Liver (tissue), 9 donors: Measurements from ENCODE around the gene DHX30. TPM values are rescaled to one million over a fixed set of nuclear protein-coding genes. Genes with fewer than 3 reads are reported as not detected.

ENCODE experiments used
- DNase-seq: peaks from one replicate; pipeline ENCODE4 v3.0.0-alpha.2; 2017; ENCODE audit warnings: low spot score
- H3K27ac ChIP-seq, 2 donors: one replicate each; pipeline ENCODE4 v1.7.0; 2013; ENCODE audit warnings: inconsistent platforms in 2 of 2, low read length in 2 of 2, control low read depth in 1 of 2, low read depth in 1 of 2, mild to moderate bottlenecking in 1 of 2
- H3K27me3 ChIP-seq, 4 donors: one replicate each; pipeline versions ENCODE4 v1.6.1 to v1.7.0; 2013; ENCODE audit warnings: low read length in 3 of 4, inconsistent platforms in 1 of 4, mild to moderate bottlenecking in 1 of 4, moderate library complexity in 1 of 4; ENCODE audit not compliant: control insufficient read depth in 4 of 4, insufficient read depth in 4 of 4
- H3K36me3 ChIP-seq, 4 donors: one replicate each; pipeline versions ENCODE4 v1.6.1 to v1.7.0; 2013; ENCODE audit warnings: low read length in 3 of 4, mild to moderate bottlenecking in 3 of 4, low read depth in 1 of 4, moderate library complexity in 1 of 4; ENCODE audit not compliant: control insufficient read depth in 4 of 4, insufficient read depth in 3 of 4
- H3K4me1 ChIP-seq, 4 donors: one replicate each; pipeline versions ENCODE4 v1.6.1 to v1.7.0; 2013; ENCODE audit warnings: low read length in 3 of 4, mild to moderate bottlenecking in 3 of 4, moderate library complexity in 1 of 4; ENCODE audit not compliant: control insufficient read depth in 4 of 4, insufficient read depth in 4 of 4
- H3K4me3 ChIP-seq, 3 donors: one replicate each; pipeline versions ENCODE4 v1.6.1 to v1.7.0; 2013; ENCODE audit warnings: low read length in 3 of 3, control low read depth in 1 of 3, low read depth in 1 of 3, mild to moderate bottlenecking in 1 of 3
- H3K9ac ChIP-seq, 2 donors: one replicate each; pipeline ENCODE4 v1.7.0; 2013; ENCODE audit warnings: low read length in 2 of 2, mild to moderate bottlenecking in 2 of 2, moderate library complexity in 2 of 2, control low read depth in 1 of 2, low read depth in 1 of 2
- H3K9me3 ChIP-seq, 4 donors: one replicate each; pipeline versions ENCODE4 v1.6.1 to v1.7.0; 2013; ENCODE audit warnings: low read length in 3 of 4; ENCODE audit not compliant: control insufficient read depth in 4 of 4
- ATF3 ChIP-seq: IDR thresholded peaks from 2 replicates; pipeline ENCODE4 v1.6.1; 2016; ENCODE audit warnings: antibody characterized with exemption
- CTCF ChIP-seq: fragments of 150-350 bp; IDR thresholded peaks from 2 replicates; pipeline ENCODE4 v1.5.1; 2017; ENCODE audit warnings: improper control_type of control experiment, low read depth, low read length; ENCODE audit not compliant: missing input control
- EGR1 ChIP-seq, 2 donors: IDR thresholded peaks; 2 replicates each; pipeline ENCODE4 v1.6.1; 2016 to 2018; ENCODE audit warnings: antibody characterized with exemption in 2 of 2, low read depth in 2 of 2
- FOXA1 ChIP-seq: IDR thresholded peaks from 2 replicates; pipeline ENCODE4 v1.6.1; 2016; ENCODE audit warnings: antibody characterized with exemption
- GABPA ChIP-seq, 2 donors: IDR thresholded peaks in 1 of 2; conservative IDR thresholded peaks in 1 of 2; 2 replicates each; pipeline ENCODE4 v1.6.1; 2016; ENCODE audit warnings: antibody characterized with exemption in 2 of 2, mild to moderate bottlenecking in 1 of 2, moderate library complexity in 1 of 2
- JUND ChIP-seq, 2 donors: IDR thresholded peaks; 2 replicates each; pipeline ENCODE4 v1.6.1; 2016; ENCODE audit warnings: antibody characterized with exemption in 2 of 2
- NR2F2 ChIP-seq: IDR thresholded peaks from 2 replicates; pipeline ENCODE4 v1.6.1; 2016; ENCODE audit warnings: antibody characterized with exemption
- RAD21 ChIP-seq, 2 donors: IDR thresholded peaks; 2 replicates each; pipeline ENCODE4 v1.6.1; 2016; ENCODE audit warnings: antibody characterized with exemption in 2 of 2, mild to moderate bottlenecking in 2 of 2
- RXRA ChIP-seq, 2 donors: IDR thresholded peaks; 2 replicates each; pipeline ENCODE4 v1.6.1; 2017 to 2018; ENCODE audit warnings: antibody characterized with exemption in 2 of 2, mild to moderate bottlenecking in 1 of 2
- SP1 ChIP-seq: IDR thresholded peaks from 2 replicates; pipeline ENCODE4 v1.6.1; 2018; ENCODE audit warnings: antibody characterized with exemption, mild to moderate bottlenecking
- YY1 ChIP-seq: IDR thresholded peaks from 2 replicates; pipeline ENCODE4 v1.6.1; 2016; ENCODE audit warnings: antibody characterized with exemption, mild to moderate bottlenecking
- ZBTB33 ChIP-seq: IDR thresholded peaks from 2 replicates; pipeline ENCODE4 v1.6.1; 2016; ENCODE audit warnings: antibody characterized with exemption
- WGBS: extraction: QIAGEN DNeasy Blood & Tissue Kit; methylation state at CpG from one replicate; pipeline ENCODE4 v1.1.7; 2013; 5-methylcytosine and 5-hydroxymethylcytosine counted together
- polyA plus RNA-seq, 2 donors: library from polyadenylated mRNA; stranded (reverse) in 1 of 2; unstranded in 1 of 2; fragments of 200-250 nt in 1 of 2; fragments of >200 nt in 1 of 2; fragmentation: Nextera tagmentation in 1 of 2; extraction: Ambion mirVana in 1 of 2; gene quantifications; one replicate each; pipeline versions ENCODE4 v1.2.1 to v1.2.3, GENCODE V29; 2013 to 2015
- total RNA-seq, 2 donors: library from RNA; depleted of rRNA; stranded (reverse); fragments of >200 nt; gene quantifications; one replicate each; pipeline ENCODE4 v1.2.3, GENCODE V29; 2014
- donor health status: healthy.
- donor health status: healthy.
- donor health status: healthy.
- donor health status: healthy.
- donor health status: healthy.

The DHX30 gene
- total and polyA plus RNA-seq, 4 donors: 18.3 to 39.9 (median 26.3) TPM

GRCh38 chr3:47888986-47889757 is 86.2 kb downstream of the DHX30 start:
- H3K9me3 ChIP-seq: no peaks in the 10 kb centered on the region
- TF ChIP-seq ATF3: no peak
- TF ChIP-seq YY1: no peak
- no peak for TF ChIP-seq CTCF
- TF ChIP-seq JUND (IDR thresholded peaks at IDR 0.05): no peak
- no peak for TF ChIP-seq FOXA1
- TF ChIP-seq RAD21 (IDR thresholded peaks at IDR 0.05): no peak
- TF ChIP-seq EGR1 (IDR thresholded peaks at IDR 0.05; ENCODE audit: low read depth in 2 of 2): no peak
- no peak for TF ChIP-seq NR2F2
- no peak for TF ChIP-seq SP1
- TF ChIP-seq ZBTB33: no peak
- TF ChIP-seq RXRA (IDR thresholded peaks at IDR 0.05): no peak
- no peak for TF ChIP-seq GABPA (IDR thresholded peaks at IDR 0.05 in 1 of 2, conservative IDR thresholded peaks at IDR 0.05 in 1 of 2)
- H3K4me1 ChIP-seq: peaks cover 0 to 3% (median 0%) of the 10 kb centered on the region in 4 donors
- DNase-seq: no peak
- 97% methylated on average over 4 of the region's 4 CpGs for WGBS
- peaks cover 4 to 11% (median 4%) of the 10 kb centered on the region in 4 donors for H3K36me3 ChIP-seq
- no peak overlapping the region for H3K27ac ChIP-seq
- no peak overlapping the region for H3K9ac ChIP-seq
- no peaks in the 10 kb centered on the region for H3K27me3 ChIP-seq
- H3K4me3 ChIP-seq: no peak overlapping the region

- DNase-seq: no peak
- Histone ChIP-seq H3K27ac (no peak overlapping the region), H3K27me3 (no peaks in the 10 kb centered on the region), H3K36me3 (peaks cover 4 to 11% (median 4%) of the 10 kb centered on the region in 4 donors), H3K4me3 (no peak overlapping the region), H3K9me3 (no peaks in the 10 kb centered on the region), H3K9ac (no peak overlapping the region), H3K4me1 (peaks cover 0 to 3% (median 0%) of the 10 kb centered on the region in 4 donors)
- TF ChIP-seq NR2F2: peak; percentile 31
- TF ChIP-seq EGR1 (IDR thresholded peaks at IDR 0.05; ENCODE audit: low read depth in 2 of 2): no peak
- no peak for TF ChIP-seq ZBTB33
- 80% methylated on average over 3 of the region's 3 CpGs for WGBS
Measured at GRCh38 chr3:47890126-47890827, 87.3 kb downstream of the DHX30 start.
